CD4-positive, alpha-beta T cell treated with Interleukin-6 for 4 hours (primary cell): ENCODE results near the gene EFCAB5.
A peak's percentile ranks its signal among the peaks of the same experiment; 100 is the strongest.
"Not testable (repeated sequence)": the region's sequence is repeated elsewhere in the genome, so short reads cannot be mapped to it uniquely, and the experiment has no call there.

Source experiments
- DNase-seq: peaks from one replicate; pipeline ENCODE4 v3.0.0-alpha.2; 2020; ENCODE audit warnings: mixed read lengths

EFCAB5 gene

DNA sequence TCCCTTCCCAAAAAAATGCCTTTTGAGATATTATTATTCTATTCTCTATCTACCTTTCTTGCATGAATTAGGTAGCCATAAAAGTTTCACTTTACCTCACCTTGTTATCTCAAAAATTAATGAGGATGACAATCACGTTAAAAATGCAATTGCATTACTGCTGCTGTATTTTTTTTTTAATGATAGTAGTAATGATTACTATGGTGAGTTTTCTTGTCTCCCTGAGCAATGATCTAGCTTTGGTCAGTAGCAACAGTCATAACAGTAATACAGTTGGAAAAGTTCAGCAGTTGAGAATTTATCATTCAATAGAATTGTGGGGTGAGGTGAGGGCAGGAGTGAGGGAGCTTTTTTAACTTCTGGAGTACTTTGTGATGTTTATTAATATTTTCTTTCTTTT lies at the start of gene EFCAB5:
EFCAB5 (plus strand) TSS at position 301 of the 400 bp plus-strand sequence. CDS start 163 bp downstream, outside the sequence.
- DNase-seq: no peak

DNA sequence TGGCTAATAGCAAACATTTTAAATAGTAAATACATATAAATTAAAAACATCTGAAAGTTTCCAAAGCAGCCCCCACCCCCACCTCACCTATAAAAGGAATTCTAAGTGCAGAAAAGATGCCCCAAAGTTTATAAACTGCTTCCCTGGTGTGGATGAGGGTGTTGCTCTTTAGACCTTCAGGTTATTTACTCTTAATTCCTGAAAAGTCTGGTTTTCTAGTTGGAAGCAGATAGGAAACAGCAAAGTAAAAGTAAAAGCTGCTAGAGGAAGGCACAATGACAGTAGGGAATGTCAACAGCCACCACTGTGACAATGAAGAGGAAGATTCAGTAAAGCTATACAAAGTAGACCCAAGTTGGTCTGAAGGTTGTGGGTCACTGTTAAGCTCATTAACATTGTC lies 49.2 kb upstream of the EFCAB5 start:
- no peak for DNase-seq

GRCh38 chr17:29897136-29897535 lies 44.3 kb upstream of the EFCAB5 start:
- not testable (repeated sequence) for DNase-seq

DNA sequence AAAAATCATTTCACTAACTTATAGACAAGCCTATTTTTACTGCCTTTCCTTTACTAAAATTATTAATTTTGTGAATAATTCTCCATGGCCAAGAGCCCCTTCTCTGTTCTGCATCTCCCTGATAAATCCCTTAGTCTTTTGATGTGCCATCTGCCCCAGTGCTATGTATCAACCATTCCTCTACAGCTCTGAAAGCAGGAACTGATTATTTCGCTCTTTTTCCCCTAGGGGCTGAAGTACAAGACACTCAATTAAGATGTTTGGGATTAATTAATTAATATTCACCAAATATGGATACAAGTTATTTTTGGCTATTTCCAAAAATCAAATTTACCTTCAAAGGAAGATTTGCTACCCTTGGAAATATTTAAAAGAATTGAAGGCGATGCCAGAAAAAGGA lies 38.0 kb upstream of the EFCAB5 start:
- DNase-seq: no peak

DNA sequence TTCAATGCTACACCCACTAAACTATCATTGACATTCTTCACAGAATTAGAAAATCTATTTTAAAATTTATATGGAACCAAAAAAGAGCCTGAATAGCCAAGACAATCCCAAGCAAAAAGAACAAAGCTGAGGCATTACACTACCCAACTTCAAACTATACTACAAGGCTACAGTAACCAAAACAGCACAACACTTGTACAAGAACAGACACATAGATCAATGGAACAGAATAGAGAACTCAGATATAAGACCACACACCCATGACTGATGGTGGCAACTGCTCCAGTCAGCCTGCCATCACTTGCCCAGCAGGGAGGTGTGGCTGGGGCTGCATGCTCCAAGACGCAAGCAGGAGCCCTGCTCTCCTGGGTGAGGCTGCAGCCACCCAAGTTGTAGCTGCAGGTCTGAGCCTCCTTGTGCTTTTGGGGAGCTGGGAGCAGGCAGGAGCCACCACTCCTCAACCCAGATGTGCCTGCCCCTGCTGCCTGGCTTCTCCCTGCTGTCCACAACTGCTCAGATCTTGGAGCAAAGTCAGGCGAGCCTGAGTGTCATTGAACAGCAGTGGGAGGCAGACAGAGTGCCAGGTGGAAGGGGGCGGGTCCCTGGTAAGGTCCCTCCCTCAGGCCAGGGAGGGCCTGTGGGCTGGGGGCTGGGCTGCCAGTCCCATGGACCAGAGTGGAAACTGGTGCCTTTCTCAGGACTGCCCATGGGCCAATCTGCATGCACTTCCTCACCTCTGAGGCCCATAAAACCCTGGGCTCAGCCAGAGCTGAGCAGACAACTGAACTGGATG lies 36.2 kb upstream of the EFCAB5 start:
- no peak for DNase-seq

GRCh38 chr17:29905879-29906167 lies 35.6 kb upstream of the EFCAB5 start:
- no peak for DNase-seq

DNA sequence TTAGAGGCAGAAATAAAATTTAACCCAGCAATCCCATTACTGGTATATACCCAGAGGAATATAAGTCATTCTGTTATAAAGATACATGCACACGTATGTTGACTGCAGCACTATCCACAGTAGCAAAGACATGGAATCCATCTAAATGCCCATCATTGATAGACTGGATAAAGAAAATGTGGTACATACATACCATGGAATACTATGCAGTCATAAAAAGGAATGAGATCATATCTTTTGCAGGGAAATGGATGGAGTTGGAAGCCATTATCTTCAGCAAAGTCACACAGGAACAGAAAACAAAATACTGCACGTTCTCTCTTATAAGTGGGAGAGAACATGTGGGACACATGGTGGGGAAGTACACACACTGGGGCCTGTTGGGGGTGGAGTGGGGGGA lies 34.5 kb upstream of the EFCAB5 start:
- DNase-seq: no peak

- DNase-seq: no peak
Measured at GRCh38 chr17:29909236-29910003, 32.0 kb upstream of the EFCAB5 start.

DNA sequence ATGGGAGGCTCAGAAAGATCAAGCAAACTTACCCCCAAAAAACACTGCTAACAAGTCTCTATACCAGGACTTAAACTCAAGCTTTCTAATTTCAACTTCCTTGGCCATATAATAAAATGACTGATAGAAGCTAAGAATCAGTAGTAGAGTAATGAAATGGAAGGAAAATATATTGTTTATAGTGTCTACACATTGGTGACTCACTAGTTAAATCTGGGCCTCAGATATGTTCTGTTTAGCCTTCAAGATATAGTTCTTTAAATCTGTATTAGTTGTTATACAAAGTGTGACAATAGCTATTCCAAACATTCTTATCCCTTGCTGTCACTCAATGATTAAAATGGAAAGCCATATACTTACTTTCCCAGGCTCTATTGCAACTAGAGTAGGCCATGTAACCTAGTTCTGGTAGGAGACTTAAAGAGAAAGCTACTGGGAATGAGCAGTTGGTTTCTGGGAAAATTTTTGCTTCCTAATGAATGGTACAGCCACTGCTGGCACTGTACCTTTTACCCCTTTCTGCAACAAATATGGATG lies 29.7 kb upstream of the EFCAB5 start:
- DNase-seq: no peak

- DNase-seq: no peak
Measured at GRCh38 chr17:29914819-29915537, 26.5 kb upstream of the EFCAB5 start.

GRCh38 chr17:29918016-29918415 lies 23.4 kb upstream of the EFCAB5 start:
- no peak for DNase-seq

GRCh38 chr17:29918922-29919856 lies 22.2 kb upstream of the EFCAB5 start:
- no peak for DNase-seq

- no peak for DNase-seq
Measured at GRCh38 chr17:29924786-29925185, 16.6 kb upstream of the EFCAB5 start.

DNA sequence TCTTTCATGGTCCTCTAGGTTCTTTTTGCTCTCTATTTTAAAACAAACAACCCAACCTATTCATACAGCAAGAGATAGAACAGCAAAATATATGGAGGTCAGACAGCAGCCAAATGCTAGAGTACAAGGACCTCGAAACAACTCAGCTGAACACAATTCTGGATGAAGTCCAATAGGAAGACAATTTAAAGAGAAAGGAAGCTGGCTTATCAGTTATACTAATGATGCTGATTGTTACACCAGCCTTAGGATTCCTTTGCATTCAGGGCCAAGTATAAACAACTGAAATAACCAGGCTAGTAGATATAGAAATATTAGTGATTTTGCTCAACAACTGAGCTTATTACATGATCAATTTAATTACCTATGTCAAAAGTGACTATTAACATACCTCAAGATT lies 13.9 kb upstream of the EFCAB5 start:
- no peak for DNase-seq

DNA sequence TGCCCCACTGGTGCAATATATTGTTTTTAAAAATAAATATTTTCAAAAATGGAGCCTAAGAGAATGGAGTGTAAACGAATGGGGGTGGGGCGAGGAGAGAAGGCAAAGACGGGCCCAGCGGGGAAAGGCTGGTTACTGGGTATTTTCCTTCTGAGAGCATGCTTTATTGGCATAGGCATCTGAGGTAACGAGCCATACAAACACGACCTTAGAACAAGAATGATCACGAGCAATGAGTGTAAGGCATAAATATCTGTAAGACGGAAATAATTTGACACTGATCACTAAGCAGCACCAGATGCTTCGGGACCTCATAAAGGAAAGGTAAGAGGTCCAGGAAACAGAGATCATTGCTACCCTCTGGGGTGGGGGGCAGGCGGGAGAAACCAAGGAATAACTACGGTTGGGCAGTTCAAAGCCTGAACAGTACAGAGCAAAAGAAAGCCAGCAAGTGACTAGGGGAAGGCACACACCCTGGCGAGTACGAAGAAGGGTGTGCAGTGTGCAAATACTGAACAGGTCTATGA lies 12.4 kb upstream of the EFCAB5 start:
- peak; percentile 32 for DNase-seq

DNA sequence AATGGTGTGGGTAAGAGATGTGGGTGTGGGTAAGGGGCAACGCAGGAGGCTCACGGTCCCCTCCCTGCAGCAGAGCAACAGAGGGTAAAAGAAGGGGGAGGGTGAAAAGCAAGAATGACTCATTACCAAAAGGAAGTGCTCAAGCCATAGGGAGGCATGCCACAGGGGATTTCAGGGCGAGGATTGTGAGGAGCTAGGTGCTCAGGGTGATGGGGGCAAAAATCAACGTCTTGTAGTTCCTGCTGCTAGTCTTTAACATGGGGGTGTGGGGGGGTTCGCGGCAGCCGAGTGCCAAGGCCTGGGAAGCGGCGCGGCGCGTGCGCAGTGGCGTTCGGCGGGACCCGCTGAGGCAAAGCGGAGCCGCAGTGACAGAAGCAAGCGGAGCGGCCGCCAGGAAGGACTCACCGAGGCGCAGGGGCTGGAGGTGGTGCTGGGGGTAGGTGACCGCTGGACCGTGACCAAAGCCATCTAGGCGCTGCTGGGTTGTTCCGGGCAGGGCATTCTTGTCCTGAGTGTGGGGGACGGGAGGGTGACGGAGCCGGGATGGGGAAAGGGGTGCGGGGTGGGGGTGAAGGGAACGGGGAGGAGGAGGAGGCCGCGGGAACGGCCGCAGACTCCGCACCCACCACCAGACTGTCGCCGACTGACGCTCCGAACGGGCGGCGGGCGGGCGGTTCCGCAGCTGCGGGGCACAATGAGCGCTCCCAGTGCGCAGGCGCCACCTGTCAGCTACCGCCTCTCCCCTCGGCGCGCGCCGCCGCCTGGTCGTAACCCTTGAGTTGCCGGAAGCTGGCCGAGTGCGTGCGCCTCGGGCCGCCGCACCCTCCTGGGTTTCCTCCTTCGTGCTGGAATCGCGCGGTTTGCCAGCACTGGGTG lies 11.7 kb upstream of the EFCAB5 start, which contains the start of gene SSH2:
SSH2 (minus strand) TSS at position 696 of the 876 bp plus-strand sequence; CDS start at position 468, 228 bp downstream.
- peak; percentile 91 for DNase-seq

DNA sequence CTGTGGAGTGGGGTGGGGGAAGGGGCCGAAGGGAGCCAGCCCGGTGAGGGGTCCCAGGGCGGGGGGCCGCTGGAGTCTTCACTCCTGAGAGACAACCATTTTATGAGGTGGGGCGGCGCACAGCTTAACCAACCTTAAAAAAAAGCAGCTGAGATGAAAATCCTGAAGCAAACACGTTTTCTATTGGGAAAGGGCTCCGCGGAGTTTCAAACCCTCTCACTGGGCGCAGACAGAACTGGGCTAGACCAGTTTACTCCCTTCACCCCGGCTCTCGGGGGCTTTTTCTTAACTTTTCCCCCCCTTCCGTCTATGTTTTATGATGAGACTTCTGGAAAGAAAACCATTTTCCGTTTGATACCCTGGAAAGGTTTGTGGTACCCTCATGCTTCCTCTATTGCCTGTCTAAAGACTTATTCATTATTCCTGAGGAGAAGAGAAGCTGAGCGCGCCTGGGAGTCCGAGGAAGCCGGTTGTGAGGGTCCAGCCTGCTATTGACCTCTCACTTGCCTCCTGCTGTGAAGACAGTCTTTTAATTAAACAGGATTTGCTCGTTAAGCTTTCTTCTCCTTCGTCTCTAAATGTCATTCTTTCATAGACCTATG lies 10.9 kb upstream of the EFCAB5 start:
- no peak for DNase-seq

DNA sequence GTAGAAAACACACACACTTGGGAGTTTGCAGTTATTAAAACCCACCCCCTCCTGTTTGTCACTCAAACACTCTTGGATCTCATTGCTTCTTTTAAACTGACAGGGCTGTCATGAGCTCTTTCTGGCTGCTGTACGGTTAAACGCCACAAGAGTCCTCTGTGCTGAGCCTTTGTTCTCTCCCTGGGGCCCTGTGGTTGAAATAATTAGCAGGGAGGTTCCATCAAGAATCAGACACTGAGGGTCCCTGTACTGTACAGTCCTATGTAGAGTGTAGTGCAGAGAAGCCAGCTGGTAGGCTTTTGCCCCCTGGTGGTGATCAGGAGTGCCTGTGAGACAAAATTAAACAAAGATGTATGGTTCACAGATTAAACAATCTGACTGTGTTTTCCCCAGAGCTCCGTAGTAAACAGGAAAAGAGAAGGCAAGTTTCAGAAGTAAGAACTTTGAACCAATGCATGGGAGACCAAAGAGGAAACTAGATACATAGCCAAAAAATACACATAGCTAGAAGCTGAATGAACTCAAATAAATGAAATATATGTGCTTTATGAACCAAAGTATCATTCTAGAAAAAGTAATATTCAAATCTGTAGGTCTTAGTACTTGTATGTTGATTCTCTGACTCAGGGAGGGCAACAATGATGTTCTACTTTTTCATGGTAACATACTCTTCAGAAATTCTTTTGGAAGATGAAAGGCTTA lies 10.1 kb upstream of the EFCAB5 start:
- DNase-seq: peak; percentile 76

DNA sequence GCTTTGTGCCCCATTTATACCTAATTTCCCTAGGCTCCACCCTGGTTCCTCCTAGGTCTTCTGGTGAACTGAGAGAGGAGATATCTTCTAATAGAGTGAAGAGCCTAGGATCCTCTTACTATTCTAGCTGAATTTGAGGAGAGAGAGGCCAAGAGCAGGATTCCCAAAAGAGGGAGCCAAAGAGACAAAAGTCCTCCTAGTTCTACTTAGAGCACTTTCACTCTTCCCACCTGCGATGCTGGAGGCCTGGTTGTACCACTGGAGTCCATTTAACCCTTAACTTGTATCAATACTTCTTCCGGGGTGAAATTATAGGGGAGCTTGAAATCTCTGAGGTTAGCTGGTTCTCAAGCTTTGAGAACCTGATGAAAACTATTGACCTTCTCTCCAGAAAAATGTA lies 8.1 kb upstream of the EFCAB5 start:
- no peak for DNase-seq

DNA sequence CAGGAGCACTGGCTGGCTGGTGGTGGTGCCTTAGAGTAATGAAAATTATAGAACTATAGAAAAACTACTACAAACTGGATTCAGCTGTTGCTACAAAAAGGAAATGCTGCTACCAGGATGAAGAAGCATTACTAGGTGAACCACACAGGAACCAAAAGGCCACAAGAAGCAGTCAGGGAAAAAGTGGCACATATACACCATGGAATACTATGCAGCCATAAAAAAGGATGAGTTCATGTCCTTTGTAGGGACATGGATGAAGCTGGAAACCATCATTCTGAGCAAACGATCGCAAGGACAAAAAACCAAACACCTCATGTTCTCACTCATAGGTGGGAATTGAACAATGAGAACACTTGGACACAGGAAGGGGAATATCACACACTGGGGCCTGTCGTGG lies 5.5 kb upstream of the EFCAB5 start:
- not testable (repeated sequence) for DNase-seq
